Body of pancreas (tissue), 4 donors: ENCODE measurements around the gene COPB2. TPM values are rescaled to one million over a fixed set of nuclear protein-coding genes. Genes with fewer than 3 reads are reported as not detected.
"Not testable (repeated sequence)": the region's sequence is repeated elsewhere in the genome, so short reads cannot be mapped to it uniquely, and the experiment has no call there.

Experiments used
- ATAC-seq: fragments of 150-250 bp; one replicate; pipeline ENCODE4 v1.9.1; 2016
- DNase-seq, 4 donors: peaks; one replicate each; pipeline ENCODE4 v3.0.0-alpha.2; 2019
- H3K27ac ChIP-seq, 4 donors: fragments of 200-600 bp; sonication (generic); 1 replicate in 3 of 4; 2 replicates in 1 of 4; pipeline versions ENCODE4 v1.5.1 to v1.6.1; 2016 to 2019; ENCODE audit warnings: mild to moderate bottlenecking in 1 of 4, mixed read lengths in 1 of 4, moderate library complexity in 1 of 4
- H3K27me3 ChIP-seq, 2 donors: fragments of 200-600 bp; sonication (generic); one replicate each; pipeline ENCODE4 v1.6.0; 2016; ENCODE audit warnings: mild to moderate bottlenecking in 1 of 2
- H3K36me3 ChIP-seq, 2 donors: fragments of 200-600 bp; sonication (generic); replicated peaks in 1 of 2; 2 replicates each; pipeline ENCODE4 v1.5.1; 2016; ENCODE audit warnings: low read depth in 2 of 2; ENCODE audit not compliant: insufficient read depth in 1 of 2
- H3K4me1 ChIP-seq: fragments of 200-600 bp; sonication (generic); one replicate; pipeline ENCODE4 v1.6.0; 2016
- H3K4me3 ChIP-seq, 2 donors: fragments of 200-600 bp; sonication (generic); 1 replicate in 1 of 2; 2 replicates in 1 of 2; pipeline ENCODE4 v1.5.1; 2016 to 2019
- H3K9me3 ChIP-seq, 3 donors: fragments of 200-600 bp; sonication (generic); 1 replicate in 2 of 3; 2 replicates in 1 of 3; pipeline ENCODE4 v1.5.1; 2016
- CTCF ChIP-seq, 7 experiments: fragments of 450-650 bp in 4 of 7; fragments of 200-600 bp in 3 of 7; sonication (generic) in 3 of 7; IDR thresholded peaks; one replicate each; pipeline ENCODE4 v1.5.1; 2016 to 2019; ENCODE audit warnings: antibody characterized with exemption in 7 of 7
- POLR2A ChIP-seq, 3 donors: fragments of 450-650 bp; IDR thresholded peaks; one replicate each; pipeline ENCODE4 v1.6.1; 2016; ENCODE audit warnings: antibody characterized with exemption in 3 of 3, mild to moderate bottlenecking in 2 of 3
- WGBS, 2 donors: methylation state at CpG; one replicate each; pipeline ENCODE4 v1.1.5; 2017; 5-methylcytosine and 5-hydroxymethylcytosine counted together
- intact Hi-C: fragments of 100-400 bp; cut with DNase I; formaldehyde crosslinking; loops from one replicate; pipeline ENCODE4 v1.15.1; 2023
- total RNA-seq, 2 donors: library from RNA; depleted of rRNA; stranded (reverse); fragments of >200 nt; gene quantifications; one replicate each; pipeline ENCODE4 v1.1.0, GENCODE V29; 2016

Gene COPB2
- total RNA-seq, 2 donors from 2014 or later, result 65.6 to 73.2 TPM

GRCh38 chr3:139421460-139421859 lies 32.0 kb upstream of the COPB2 start:
- no peaks in the 10 kb centered on the region for H3K36me3 ChIP-seq
- H3K4me1 ChIP-seq, result peaks cover 36% of the 10 kb centered on the region
- no peaks in the 10 kb centered on the region for H3K9me3 ChIP-seq
- DNase-seq (no peak), ATAC-seq (no peak)
- TF ChIP-seq POLR2A (IDR thresholded peaks at IDR 0.05), result no peak
- no peak for TF ChIP-seq CTCF (IDR thresholded peaks at IDR 0.05)
- no peaks in the 10 kb centered on the region for H3K27me3 ChIP-seq
- H3K4me3 ChIP-seq, result no peak overlapping the region
- intact Hi-C loops, result no loop called here
- peak overlapping the region in 1 of 4 donors; percentile 23 for H3K27ac ChIP-seq
- WGBS, 2 donors, result 7 to 11% methylated on average over 1 of the region's 1 CpG

- Histone ChIP-seq H3K27ac (peak overlapping the region in 1 of 4 donors; percentile 23), H3K4me3 (no peak overlapping the region), H3K4me1 (peaks cover 32% of the 10 kb centered on the region), H3K36me3 (no peaks in the 10 kb centered on the region), H3K27me3 (no peaks in the 10 kb centered on the region), H3K9me3 (no peaks in the 10 kb centered on the region)
- ATAC-seq, result peak; percentile 34
- TF ChIP-seq POLR2A (IDR thresholded peaks at IDR 0.05) (no peak), CTCF (IDR thresholded peaks at IDR 0.05) (no peak)
- intact Hi-C loops, result no loop called here
- 9 to 12% methylated on average over 1 of the region's 1 CpG for WGBS, 2 donors
- DNase-seq, result no peak
These were observed 31.6 kb upstream of the COPB2 start for GRCh38 chr3:139421040-139421439.

GRCh38 chr3:139418144-139418543 lies 28.7 kb upstream of the COPB2 start:
- H3K36me3 ChIP-seq, result no peaks in the 10 kb centered on the region
- WGBS, 2 donors, result 87 to 88% methylated on average over 2 of the region's 2 CpGs
- H3K4me3 ChIP-seq, result no peak overlapping the region
- peaks cover 0 to 8% (median 0%) of the 10 kb centered on the region in 3 donors for H3K9me3 ChIP-seq
- intact Hi-C loops, result no loop called here
- no peaks in the 10 kb centered on the region for H3K27me3 ChIP-seq
- DNase-seq (no peak), ATAC-seq (no peak)
- no peak for TF ChIP-seq POLR2A (IDR thresholded peaks at IDR 0.05)
- TF ChIP-seq CTCF (IDR thresholded peaks at IDR 0.05), result no peak
- no peak overlapping the region for H3K27ac ChIP-seq
- peaks cover 15% of the 10 kb centered on the region for H3K4me1 ChIP-seq

GRCh38 chr3:139416275-139416674 lies 26.8 kb upstream of the COPB2 start:
- TF ChIP-seq POLR2A (IDR thresholded peaks at IDR 0.05) (no peak), CTCF (IDR thresholded peaks at IDR 0.05) (no peak)
- Histone ChIP-seq H3K4me1 (peaks cover 8% of the 10 kb centered on the region), H3K9me3 (peaks cover 0 to 8% (median 0%) of the 10 kb centered on the region in 3 donors), H3K36me3 (no peaks in the 10 kb centered on the region), H3K27me3 (no peaks in the 10 kb centered on the region), H3K27ac (no peak overlapping the region), H3K4me3 (no peak overlapping the region)
- no peak for DNase-seq
- 95% methylated on average over 1 of the region's 1 CpG for WGBS, 2 donors
- intact Hi-C loops, result no loop called here
- ATAC-seq, result no peak

GRCh38 chr3:139414608-139415224 lies 25.3 kb upstream of the COPB2 start:
- intact Hi-C loops, result no loop called here
- 67 to 71% methylated on average over 2 of the region's 2 CpGs for WGBS, 2 donors
- no peak for TF ChIP-seq POLR2A (IDR thresholded peaks at IDR 0.05)
- no peak for TF ChIP-seq CTCF (IDR thresholded peaks at IDR 0.05)
- Histone ChIP-seq H3K9me3 (peaks cover 0 to 8% (median 0%) of the 10 kb centered on the region in 3 donors), H3K4me3 (no peak overlapping the region), H3K27ac (no peak overlapping the region), H3K4me1 (no peaks in the 10 kb centered on the region), H3K36me3 (no peaks in the 10 kb centered on the region), H3K27me3 (no peaks in the 10 kb centered on the region)
- no peak for ATAC-seq
- DNase-seq, result no peak

GRCh38 chr3:139412891-139413290 lies 23.4 kb upstream of the COPB2 start:
- H3K27ac ChIP-seq, ATAC-seq, H3K4me3 ChIP-seq, H3K9me3 ChIP-seq, DNase-seq, H3K27me3 ChIP-seq, H3K36me3 ChIP-seq, H3K4me1 ChIP-seq, intact Hi-C loops: not testable (repeated sequence)

GRCh38 chr3:139401155-139401554 lies 11.7 kb upstream of the COPB2 start:
- H3K9me3 ChIP-seq, result peaks cover 0 to 30% (median 0%) of the 10 kb centered on the region in 3 donors
- ATAC-seq, intact Hi-C loops, H3K4me3 ChIP-seq, H3K4me1 ChIP-seq, H3K27me3 ChIP-seq, DNase-seq, H3K27ac ChIP-seq, H3K36me3 ChIP-seq: not testable (repeated sequence)
- 90% methylated on average over 2 of the region's 2 CpGs for WGBS, 2 donors
